Activated CD4-positive, alpha-beta T cell treated with anti-CD3 and anti-CD28 coated beads, Interleukin-2, Interleukin-4, amounts not matched to agents 100 ng/mL and 50 ng/mL, durations not matched to agents 16 hours and 8 hours (primary cell): ENCODE measurements around the gene SLC2A4RG.
"Not testable (repeated sequence)": the region's sequence is repeated elsewhere in the genome, so short reads cannot be mapped to it uniquely, and the experiment has no call there.

Experiments
- DNase-seq: peaks from one replicate; pipeline ENCODE4 v3.0.0-alpha.2; 2020; ENCODE audit warnings: low spot score

The SLC2A4RG gene

GRCh38 chr20:63755933-63756647 lies 16.5 kb downstream of the SLC2A4RG start:
- DNase-seq, result no peak

- no peak for DNase-seq
Observed at GRCh38 chr20:63756648-63756991, 17.0 kb downstream of the SLC2A4RG start.

- no peak for DNase-seq
Observed at GRCh38 chr20:63758152-63758551, 18.6 kb downstream of the SLC2A4RG start.

GRCh38 chr20:63759377-63759901 lies 19.9 kb downstream of the SLC2A4RG start:
- DNase-seq, result no peak

- DNase-seq, result no peak
Observed at GRCh38 chr20:63765082-63765873, 25.7 kb downstream of the SLC2A4RG start.

GRCh38 chr20:63765902-63766301 lies 26.3 kb downstream of the SLC2A4RG start:
- no peak for DNase-seq

GRCh38 chr20:63766695-63767426 lies 27.3 kb downstream of the SLC2A4RG start:
- DNase-seq, result no peak

- DNase-seq, result no peak
Observed at GRCh38 chr20:63767456-63767855, 27.9 kb downstream of the SLC2A4RG start.

GRCh38 chr20:63767886-63768285 lies 28.3 kb downstream of the SLC2A4RG start:
- no peak for DNase-seq

- no peak for DNase-seq
Observed at GRCh38 chr20:63768591-63769515, 29.3 kb downstream of the SLC2A4RG start.

- DNase-seq, result no peak
Observed at GRCh38 chr20:63769891-63770474, 30.4 kb downstream of the SLC2A4RG start.

- no peak for DNase-seq
Observed at GRCh38 chr20:63771046-63771707, 31.6 kb downstream of the SLC2A4RG start.

GRCh38 chr20:63772781-63773518 lies 33.4 kb downstream of the SLC2A4RG start:
- DNase-seq, result no peak

- DNase-seq, result no peak
Observed at GRCh38 chr20:63773571-63774241, 34.1 kb downstream of the SLC2A4RG start.

- DNase-seq, result no peak
Observed at GRCh38 chr20:63774306-63774705, 34.7 kb downstream of the SLC2A4RG start.

GRCh38 chr20:63775096-63775978 lies 35.8 kb downstream of the SLC2A4RG start:
- no peak for DNase-seq

GRCh38 chr20:63776875-63777274 lies 37.3 kb downstream of the SLC2A4RG start:
- not testable (repeated sequence) for DNase-seq

GRCh38 chr20:63777614-63778013 lies 38.0 kb downstream of the SLC2A4RG start:
- no peak for DNase-seq
